GM10248 (cell line): ENCODE measurements around the gene CCDC33.

ENCODE experiments used
- CTCF ChIA-PET: fragments of 300-600 bp; sonication (Branson Sonifier 250); formaldehyde crosslinking; extraction: SDS; loops from one replicate; lab custom pipeline; 2021; ENCODE audit warnings: antibody characterized with exemption; lab: Yijun Ruan, JAX
- POLR2A ChIA-PET: fragments of 350-650 bp; sonication (Branson Sonifier 250); formaldehyde crosslinking; extraction: SDS; loops from one replicate; lab custom pipeline; 2020; ENCODE audit warnings: antibody characterized with exemption; lab: Yijun Ruan, JAX
- DNase-seq: peaks from one replicate; pipeline ENCODE4 v3.0.0; 2012; ENCODE audit errors: extremely low spot score
- TF ChIP-seq, protein P1 (sequence below): IDR thresholded peaks from 2 replicates; pipeline ENCODE4 v1.5.1; 2012; ENCODE audit warnings: mild to moderate bottlenecking, low read depth; ENCODE audit errors: extremely low read depth, missing control alignments, control extremely low read depth

The CCDC33 gene

DNA sequence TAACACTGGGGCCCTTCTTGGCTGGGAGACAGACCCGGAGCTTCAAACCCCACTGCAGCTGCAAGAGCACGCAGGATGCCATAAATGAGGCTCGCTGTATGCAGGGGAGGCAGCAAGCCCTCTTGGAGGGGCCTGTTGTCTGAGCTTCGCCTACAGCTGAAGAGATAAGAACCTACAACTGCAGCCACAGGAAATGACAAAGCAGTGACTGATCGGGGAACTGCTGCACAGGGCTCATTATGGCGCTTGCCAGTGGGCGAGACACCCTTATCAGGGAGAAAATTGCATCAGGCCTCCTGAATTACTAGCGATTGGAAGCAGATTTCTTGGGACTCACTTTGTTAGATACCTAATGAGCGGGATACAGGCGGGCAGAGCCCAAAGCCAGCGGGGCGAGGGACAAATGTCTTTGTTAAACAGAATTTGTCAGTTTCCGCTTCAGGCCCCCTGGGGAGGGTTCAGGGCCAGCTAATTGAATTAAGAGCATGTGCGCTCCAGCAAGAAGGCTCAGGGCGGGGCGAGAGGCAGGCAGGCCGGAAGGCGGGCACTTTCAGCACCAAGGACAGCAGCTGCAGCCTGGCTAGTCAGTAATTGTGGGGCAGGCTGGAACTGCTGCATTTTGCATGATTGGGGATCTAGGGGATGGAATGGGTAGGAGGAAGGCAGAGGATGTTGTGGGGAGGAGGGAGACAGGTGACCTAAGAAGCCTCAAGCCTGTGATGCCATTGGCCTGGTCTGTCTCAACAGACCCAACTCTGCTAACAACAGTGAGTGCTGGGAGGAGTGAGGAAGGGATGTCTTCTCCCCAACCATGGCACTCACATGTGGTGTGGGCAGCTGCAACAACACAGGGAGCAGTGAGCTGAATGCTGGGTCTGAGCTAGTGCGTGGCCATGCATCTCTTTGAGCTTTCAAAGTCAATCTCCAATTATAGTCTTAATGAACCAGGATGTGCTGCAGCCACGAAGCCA lies 55.3 kb downstream of the CCDC33 start:
- CTCF ChIA-PET, result interaction anchor here (2.0 to 2.5 kb wide), 2 partner anchors 17 to 29 kb away, joined by 9 to 11 read pairs; no protein-coding TSS in a partner anchor
- DNase-seq, result peak; percentile 87
- POLR2A ChIA-PET, result interaction anchor here (0.7 kb wide), 1 partner anchor 93 kb away, joined by 3 read pairs; no protein-coding TSS in a partner anchor
- TF ChIP-seq, protein P1, sequence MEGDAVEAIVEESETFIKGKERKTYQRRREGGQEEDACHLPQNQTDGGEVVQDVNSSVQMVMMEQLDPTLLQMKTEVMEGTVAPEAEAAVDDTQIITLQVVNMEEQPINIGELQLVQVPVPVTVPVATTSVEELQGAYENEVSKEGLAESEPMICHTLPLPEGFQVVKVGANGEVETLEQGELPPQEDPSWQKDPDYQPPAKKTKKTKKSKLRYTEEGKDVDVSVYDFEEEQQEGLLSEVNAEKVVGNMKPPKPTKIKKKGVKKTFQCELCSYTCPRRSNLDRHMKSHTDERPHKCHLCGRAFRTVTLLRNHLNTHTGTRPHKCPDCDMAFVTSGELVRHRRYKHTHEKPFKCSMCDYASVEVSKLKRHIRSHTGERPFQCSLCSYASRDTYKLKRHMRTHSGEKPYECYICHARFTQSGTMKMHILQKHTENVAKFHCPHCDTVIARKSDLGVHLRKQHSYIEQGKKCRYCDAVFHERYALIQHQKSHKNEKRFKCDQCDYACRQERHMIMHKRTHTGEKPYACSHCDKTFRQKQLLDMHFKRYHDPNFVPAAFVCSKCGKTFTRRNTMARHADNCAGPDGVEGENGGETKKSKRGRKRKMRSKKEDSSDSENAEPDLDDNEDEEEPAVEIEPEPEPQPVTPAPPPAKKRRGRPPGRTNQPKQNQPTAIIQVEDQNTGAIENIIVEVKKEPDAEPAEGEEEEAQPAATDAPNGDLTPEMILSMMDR, result no peak

DNA sequence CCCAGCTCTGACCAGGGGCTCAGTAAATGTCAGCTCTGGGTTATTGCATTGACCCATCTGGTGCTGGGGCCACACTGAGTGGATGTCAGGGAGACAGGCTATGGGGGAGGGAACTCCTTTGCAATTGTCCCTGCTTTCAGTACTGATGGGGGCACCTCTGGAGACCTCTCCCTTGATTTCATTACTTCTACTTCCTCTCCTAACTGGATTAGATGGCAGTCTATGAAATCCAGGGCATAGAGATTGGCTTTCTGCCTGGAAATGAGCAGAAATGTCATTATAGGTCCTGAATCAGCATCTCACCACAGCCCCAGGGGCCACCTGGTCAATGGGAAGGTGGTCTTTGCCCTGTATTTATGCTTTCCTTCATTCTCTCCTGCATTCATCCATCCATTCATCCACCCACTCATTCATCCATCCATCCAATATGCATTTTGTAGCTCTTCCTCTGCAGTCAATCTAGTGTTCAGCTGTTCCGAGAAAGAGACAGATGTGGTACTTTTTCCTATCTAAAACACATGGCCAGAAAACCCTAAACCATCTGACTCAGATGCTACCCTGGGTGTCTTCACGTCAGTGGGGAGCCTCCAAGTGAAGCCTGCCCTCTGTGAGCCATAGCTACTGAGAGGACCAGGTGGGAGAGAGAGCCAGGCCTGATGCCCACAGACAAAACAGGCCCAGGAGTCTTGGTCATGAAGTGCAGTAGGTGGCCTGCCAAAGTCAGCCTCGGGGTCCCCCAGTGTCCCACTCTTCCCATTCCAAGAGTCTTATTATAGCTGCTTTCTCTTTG lies 57.1 kb downstream of the CCDC33 start:
- ChIA-PET CTCF (interaction anchor here (1.4 kb wide), 1 partner anchor 29 kb away, joined by 3 read pairs; no protein-coding TSS in a partner anchor), POLR2A (no interaction called here)
- TF ChIP-seq, protein P1, result no peak
- DNase-seq, result no peak

DNA sequence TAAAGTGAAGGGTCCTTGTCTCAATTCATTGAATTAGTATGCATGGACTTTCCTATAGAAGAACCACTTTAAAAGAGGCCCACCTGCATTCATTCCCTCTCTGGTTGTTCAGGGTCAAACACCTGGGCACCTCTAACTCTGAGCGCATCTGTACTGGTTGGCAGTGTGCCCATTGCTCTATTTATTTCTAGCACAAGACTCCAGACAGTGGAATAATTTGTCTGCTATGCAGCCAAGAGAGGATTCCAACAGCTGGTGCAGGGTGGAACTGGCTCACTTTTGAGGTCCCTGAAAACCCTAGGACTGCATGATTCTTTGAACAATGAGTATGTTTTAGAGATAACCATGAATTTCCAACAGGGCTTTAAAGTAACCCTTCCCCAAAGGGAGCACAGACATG lies 57.9 kb downstream of the CCDC33 start:
- ChIA-PET CTCF (interaction anchor here (1.4 kb wide), 1 partner anchor 28 kb away, joined by 3 read pairs; no protein-coding TSS in a partner anchor), POLR2A (no interaction called here)
- TF ChIP-seq, protein P1, result no peak
- no peak for DNase-seq

DNA sequence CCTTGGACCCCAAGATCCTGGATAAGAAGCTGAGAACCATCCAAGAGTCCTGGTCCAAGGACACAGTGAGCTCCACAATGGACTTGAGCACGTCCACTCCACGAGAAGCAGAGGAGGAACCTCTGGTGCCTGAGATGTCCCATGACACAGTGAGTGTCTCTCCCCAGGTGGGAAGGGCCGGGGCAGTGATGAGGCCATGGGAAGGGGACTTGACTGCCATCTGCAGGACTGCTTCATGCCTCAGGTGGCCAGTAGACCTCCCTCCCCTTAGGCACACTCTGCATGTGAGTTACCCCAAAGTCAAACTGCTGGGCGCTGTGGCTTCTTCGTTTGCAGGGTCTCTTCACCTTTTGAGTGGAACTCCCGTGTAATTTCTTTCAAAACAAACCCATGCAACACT lies 59.7 kb downstream of the CCDC33 start:
- POLR2A ChIA-PET, result no interaction called here
- CTCF ChIA-PET, result interaction anchor here (0.9 to 1.6 kb wide), 3 partner anchors 8 to 168 kb away, joined by 3 to 4 read pairs (median 4); no protein-coding TSS in a partner anchor
- no peak for DNase-seq

DNA sequence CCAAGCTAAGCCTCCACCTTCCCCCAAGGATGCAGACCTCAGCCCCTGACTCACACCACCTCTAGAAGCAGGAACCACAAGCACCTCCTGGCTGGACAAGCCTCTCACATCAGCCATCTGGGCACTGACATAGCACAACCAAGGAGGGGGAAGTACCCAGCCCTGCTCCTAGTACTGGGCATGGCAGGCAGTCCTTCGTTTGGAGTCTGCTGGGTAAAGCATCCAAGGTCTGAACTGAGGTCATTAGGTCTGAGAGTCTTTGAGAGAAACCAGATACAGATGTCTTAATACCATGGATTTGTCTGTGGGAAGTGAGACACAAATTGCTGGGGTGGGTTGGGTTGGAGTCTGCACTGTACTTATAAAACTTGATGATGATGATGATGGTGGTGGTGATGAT lies 61.8 kb downstream of the CCDC33 start:
- POLR2A ChIA-PET, result no interaction called here
- TF ChIP-seq, protein P1, result no peak
- CTCF ChIA-PET, result interaction anchor here (2.7 kb wide), 1 partner anchor 10 kb away, joined by 16 read pairs; no protein-coding TSS in a partner anchor
- no peak for DNase-seq

More for the DNA sequence above, 59.7 kb downstream of the CCDC33 start:
- TF ChIP-seq, protein P1, result no peak
